CD14-positive monocyte (primary cell): Measurements from ENCODE around the gene HS3ST4. TPM values are rescaled to one million over a fixed set of nuclear protein-coding genes. Genes with fewer than 3 reads are reported as not detected.

ENCODE experiments used
- DNase-seq, 3 donors: peaks; one replicate each; pipeline ENCODE4 v3.0.0-alpha.2; 2011 to 2022
- H2AFZ ChIP-seq: 2 replicates; pipeline ENCODE4 v1.6.0; 2012; ENCODE audit warnings: mild to moderate bottlenecking, low read depth, low read length, inconsistent platforms; ENCODE audit not compliant: insufficient read depth, poor library complexity, severe bottlenecking
- H3K27ac ChIP-seq, 2 donors: 1 replicate in 1 of 2; 2 replicates in 1 of 2; pipeline ENCODE4 v1.5.1; 2012 to 2013; ENCODE audit warnings: low read length in 2 of 2, control low read depth in 1 of 2, inconsistent platforms in 1 of 2, low read depth in 1 of 2, mild to moderate bottlenecking in 1 of 2
- H3K27me3 ChIP-seq, 2 donors: one replicate each; pipeline versions ENCODE4 v1.6.0 to v1.6.1; 2011 to 2013; ENCODE audit warnings: low read length in 2 of 2; ENCODE audit not compliant: control insufficient read depth in 2 of 2, insufficient read depth in 2 of 2
- H3K36me3 ChIP-seq, 2 donors: replicated peaks in 1 of 2; 1 replicate in 1 of 2; 2 replicates in 1 of 2; pipeline versions ENCODE4 v1.5.1 to v1.6.1; 2012 to 2013; ENCODE audit warnings: low read length in 2 of 2, control low read depth in 1 of 2, inconsistent platforms in 1 of 2, mild to moderate bottlenecking in 1 of 2; ENCODE audit not compliant: insufficient read depth in 2 of 2, control insufficient read depth in 1 of 2
- H3K4me1 ChIP-seq, 2 donors: 1 replicate in 1 of 2; 2 replicates in 1 of 2; pipeline versions ENCODE4 v1.5.1 to v1.6.1; 2012 to 2013; ENCODE audit warnings: low read length in 2 of 2, control low read depth in 1 of 2, inconsistent platforms in 1 of 2, mild to moderate bottlenecking in 1 of 2, moderate library complexity in 1 of 2; ENCODE audit not compliant: insufficient read depth in 2 of 2, control insufficient read depth in 1 of 2
- H3K4me2 ChIP-seq: replicated peaks from 2 replicates; pipeline ENCODE3; 2012; ENCODE audit warnings: low read length, moderate library complexity, mild to moderate bottlenecking; ENCODE audit not compliant: poor library complexity, severe bottlenecking; ENCODE audit errors: extremely low read depth
- H3K4me3 ChIP-seq, 3 experiments: fragments of 200-600 bp in 1 of 3; sonication (generic) in 1 of 3; replicated peaks in 1 of 3; 1 replicate in 2 of 3; 2 replicates in 1 of 3; pipeline ENCODE4 v1.5.1; 2011 to 2013; ENCODE audit warnings: low read length in 3 of 3, mild to moderate bottlenecking in 3 of 3, control low read depth in 2 of 3, low read depth in 2 of 3, inconsistent platforms in 1 of 3, moderate library complexity in 1 of 3
- H3K79me2 ChIP-seq: 2 replicates; pipeline ENCODE4 v1.6.0; 2012; ENCODE audit warnings: mild to moderate bottlenecking, control low read depth, inconsistent platforms, low read length, moderate library complexity; ENCODE audit not compliant: insufficient read depth
- H3K9ac ChIP-seq: 2 replicates; pipeline ENCODE4 v1.6.0; 2017; ENCODE audit warnings: low read length, mild to moderate bottlenecking; ENCODE audit not compliant: insufficient read depth, poor library complexity, severe bottlenecking
- H3K9me3 ChIP-seq, 2 donors: replicated peaks in 1 of 2; 1 replicate in 1 of 2; 2 replicates in 1 of 2; pipeline versions ENCODE4 v1.5.1 to v1.6.1; 2012 to 2013; ENCODE audit warnings: low read length in 2 of 2, control low read depth in 1 of 2; ENCODE audit not compliant: control insufficient read depth in 1 of 2, insufficient read depth in 1 of 2
- H4K20me1 ChIP-seq: 2 replicates; pipeline ENCODE4 v1.6.0; 2012; ENCODE audit warnings: mild to moderate bottlenecking, low read length, control low read depth, moderate library complexity; ENCODE audit not compliant: insufficient read depth
- H3K27ac Mint-ChIP-seq, 7 donors: one replicate each; pipeline ENCODE4 v1.8.0; 2020; ENCODE audit warnings: mild to moderate bottlenecking in 7 of 7, mixed read lengths in 7 of 7, moderate library complexity in 6 of 7, inconsistent platforms in 2 of 7
- H3K27me3 Mint-ChIP-seq, 3 donors: one replicate each; pipeline ENCODE4 v1.8.0; 2021 to 2022; ENCODE audit warnings: low read depth in 3 of 3, mild to moderate bottlenecking in 3 of 3, mixed read lengths in 3 of 3, moderate library complexity in 3 of 3, inconsistent platforms in 1 of 3
- H3K36me3 Mint-ChIP-seq, 2 donors: one replicate each; pipeline ENCODE4 v1.8.0; 2020; ENCODE audit warnings: mixed read lengths in 2 of 2, inconsistent platforms in 1 of 2, mild to moderate bottlenecking in 1 of 2
- H3K4me1 Mint-ChIP-seq: one replicate; pipeline ENCODE4 v1.8.0; 2020; ENCODE audit warnings: mild to moderate bottlenecking, mixed read lengths
- H3K4me3 Mint-ChIP-seq, 2 donors: one replicate each; pipeline ENCODE4 v1.8.0; 2020; ENCODE audit warnings: mild to moderate bottlenecking in 2 of 2, mixed read lengths in 2 of 2, moderate library complexity in 1 of 2
- H3K9me3 Mint-ChIP-seq, 7 donors: one replicate each; pipeline ENCODE4 v1.8.0; 2020 to 2022; ENCODE audit warnings: mixed read lengths in 7 of 7, mild to moderate bottlenecking in 6 of 7, moderate library complexity in 6 of 7, inconsistent platforms in 2 of 7
- WGBS: methylation state at CpG from one replicate; pipeline ENCODE4 v1.1.5; 2013; ENCODE audit warnings: missing lambda C conversion rate; ENCODE audit not compliant: insufficient coverage; 5-methylcytosine and 5-hydroxymethylcytosine counted together
- intact Hi-C, 2 donors: fragments of 100-400 bp; cut with micrococcal nuclease; formaldehyde crosslinking; loops; one replicate each; pipeline versions ENCODE4 v1.15.0 to v1.15.1; 2023
- polyA plus RNA-seq, 3 donors: library from polyadenylated mRNA; depleted of rRNA in 1 of 3; unstranded in 2 of 3; stranded (reverse) in 1 of 3; fragments of 300-500 nt in 2 of 3; fragments of >200 nt in 1 of 3; fragmentation: Illumina TruSeq in 2 of 3; gene quantifications; 1 replicate in 2 of 3; 2 replicates in 1 of 3; pipeline ENCODE4 v1.2.3, GENCODE V29; 2012 to 2021
- TF ChIP-seq, protein P1 (sequence below): fragments of 200-600 bp; IDR thresholded peaks from one replicate; pipeline ENCODE4 v1.8.0; 2022; ENCODE audit warnings: antibody characterized with exemption, mild to moderate bottlenecking

The HS3ST4 gene
- polyA plus RNA-seq, 3 donors: not detected

DNA sequence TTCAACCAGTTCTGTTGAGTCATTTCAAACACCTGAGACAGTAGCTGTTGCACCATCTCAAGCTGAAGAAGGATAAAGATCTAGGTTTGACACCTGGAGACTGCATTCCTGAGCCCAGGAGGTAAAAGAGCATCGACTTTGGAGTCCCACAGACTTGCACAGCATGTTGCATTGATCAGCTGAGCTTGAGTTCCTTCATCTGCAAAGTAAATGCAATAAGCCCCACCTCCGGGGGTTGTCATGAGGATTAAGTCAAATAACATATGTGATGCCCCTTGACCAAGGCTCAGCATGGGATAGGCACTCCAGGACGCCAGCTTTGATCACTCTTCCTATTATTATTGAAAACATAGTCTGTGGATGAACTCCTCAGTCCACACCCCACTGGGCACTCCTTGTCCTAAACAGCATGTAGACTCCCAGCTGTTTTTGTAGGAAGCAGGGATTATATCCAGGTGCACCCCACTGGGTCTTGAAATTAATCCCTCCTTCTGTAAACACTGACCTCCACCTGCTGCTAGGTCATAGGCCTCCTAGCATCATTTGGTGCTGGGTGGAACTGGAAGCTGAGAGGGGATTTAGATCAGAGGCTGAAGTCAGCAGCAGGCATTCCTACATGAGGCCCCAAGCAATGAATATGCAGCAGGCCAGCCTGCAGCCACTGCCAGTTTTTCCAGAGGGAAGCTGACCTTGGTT, 259.0 kb downstream of the HS3ST4 start:
- H3K4me3 ChIP-seq: no peak overlapping the region
- H4K20me1 ChIP-seq: no peaks in the 10 kb centered on the region
- H3K27ac Mint-ChIP-seq: no peak overlapping the region
- no peak for DNase-seq
- intact Hi-C loops: no loop called here
- 14% methylated on average over 1 of the region's 3 CpGs for WGBS
- H3K4me3 Mint-ChIP-seq: no peak overlapping the region
- no peaks in the 10 kb centered on the region for H3K27me3 Mint-ChIP-seq
- no peaks in the 10 kb centered on the region for H3K36me3 ChIP-seq
- no peaks in the 10 kb centered on the region for H3K4me1 Mint-ChIP-seq
- H3K9ac ChIP-seq: no peak overlapping the region
- no peak overlapping the region for H3K27ac ChIP-seq
- no peaks in the 10 kb centered on the region for H3K79me2 ChIP-seq
- peaks cover 0 to 4% (median 2%) of the 10 kb centered on the region in 7 donors for H3K9me3 Mint-ChIP-seq
- H3K4me1 ChIP-seq: no peaks in the 10 kb centered on the region
- H3K27me3 ChIP-seq: no peaks in the 10 kb centered on the region
- no peaks in the 10 kb centered on the region for H3K36me3 Mint-ChIP-seq
- H3K4me2 ChIP-seq: no peak overlapping the region
- H3K9me3 ChIP-seq: no peaks in the 10 kb centered on the region
- no peak overlapping the region for H2AFZ ChIP-seq
- TF ChIP-seq, protein P1, sequence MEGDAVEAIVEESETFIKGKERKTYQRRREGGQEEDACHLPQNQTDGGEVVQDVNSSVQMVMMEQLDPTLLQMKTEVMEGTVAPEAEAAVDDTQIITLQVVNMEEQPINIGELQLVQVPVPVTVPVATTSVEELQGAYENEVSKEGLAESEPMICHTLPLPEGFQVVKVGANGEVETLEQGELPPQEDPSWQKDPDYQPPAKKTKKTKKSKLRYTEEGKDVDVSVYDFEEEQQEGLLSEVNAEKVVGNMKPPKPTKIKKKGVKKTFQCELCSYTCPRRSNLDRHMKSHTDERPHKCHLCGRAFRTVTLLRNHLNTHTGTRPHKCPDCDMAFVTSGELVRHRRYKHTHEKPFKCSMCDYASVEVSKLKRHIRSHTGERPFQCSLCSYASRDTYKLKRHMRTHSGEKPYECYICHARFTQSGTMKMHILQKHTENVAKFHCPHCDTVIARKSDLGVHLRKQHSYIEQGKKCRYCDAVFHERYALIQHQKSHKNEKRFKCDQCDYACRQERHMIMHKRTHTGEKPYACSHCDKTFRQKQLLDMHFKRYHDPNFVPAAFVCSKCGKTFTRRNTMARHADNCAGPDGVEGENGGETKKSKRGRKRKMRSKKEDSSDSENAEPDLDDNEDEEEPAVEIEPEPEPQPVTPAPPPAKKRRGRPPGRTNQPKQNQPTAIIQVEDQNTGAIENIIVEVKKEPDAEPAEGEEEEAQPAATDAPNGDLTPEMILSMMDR: no peak

DNA sequence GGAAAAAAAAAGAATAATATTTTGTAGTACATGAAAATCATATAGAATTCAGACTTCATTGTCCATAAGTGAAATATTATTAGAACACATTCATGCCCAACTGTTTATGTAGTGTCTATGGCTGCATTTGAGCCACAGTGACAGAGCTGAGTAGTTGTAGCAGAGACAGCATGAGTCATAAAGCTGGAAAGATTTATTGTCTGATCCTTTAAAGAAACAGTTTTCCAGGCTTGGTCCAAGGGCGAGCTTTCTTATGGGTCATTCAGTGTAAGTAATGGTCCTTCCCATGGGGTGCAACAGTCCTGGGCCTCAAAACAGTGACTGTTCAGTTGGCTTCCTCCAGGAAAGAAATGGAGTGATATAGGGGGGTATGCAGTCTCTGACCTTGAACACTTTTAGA, 260.2 kb downstream of the HS3ST4 start:
- Mint-ChIP-seq H3K27ac (no peak overlapping the region), H3K4me3 (no peak overlapping the region), H3K9me3 (peaks cover 0 to 12% (median 4%) of the 10 kb centered on the region in 7 donors), H3K4me1 (no peaks in the 10 kb centered on the region), H3K27me3 (no peaks in the 10 kb centered on the region), H3K36me3 (no peaks in the 10 kb centered on the region)
- Histone ChIP-seq H2AFZ (no peak overlapping the region), H3K9me3 (peaks cover 0 to 2% of the 10 kb centered on the region in 2 donors), H3K4me3 (no peak overlapping the region), H4K20me1 (no peaks in the 10 kb centered on the region), H3K36me3 (no peaks in the 10 kb centered on the region), H3K27me3 (no peaks in the 10 kb centered on the region), H3K9ac (no peak overlapping the region), H3K4me2 (no peak overlapping the region), H3K79me2 (no peaks in the 10 kb centered on the region), H3K4me1 (no peaks in the 10 kb centered on the region), H3K27ac (no peak overlapping the region)
- DNase-seq: no peak
- intact Hi-C loops: no loop called here
- TF ChIP-seq, protein P1: no peak
- WGBS: 67% methylated on average over 1 of the region's 1 CpG
